ENCODE measurements around the gene CTXND1.

Gene CTXND1

GRCh38 chr15:80259942-80260510 is 8.0 kb upstream of the CTXND1 start:
- no peak for DNase-seq (ENCODE audit: low read depth)

- DNase-seq (ENCODE audit: low read depth), result no peak
These were observed 439 bp downstream of the CTXND1 start for GRCh38 chr15:80251428-80252120.

- no peak for DNase-seq (ENCODE audit: low read depth)
These were observed 1.2 kb downstream of the CTXND1 start for GRCh38 chr15:80250614-80251427.

- DNase-seq (ENCODE audit: low read depth), result no peak
These were observed 2.0 kb downstream of the CTXND1 start for GRCh38 chr15:80249973-80250372.

- no peak for DNase-seq (ENCODE audit: low read depth)
These were observed 4.7 kb downstream of the CTXND1 start for GRCh38 chr15:80247320-80247719.

GRCh38 chr15:80246425-80246894 is 5.6 kb downstream of the CTXND1 start:
- DNase-seq (ENCODE audit: low read depth), result no peak

GRCh38 chr15:80242802-80243201 is 9.2 kb downstream of the CTXND1 start:
- DNase-seq (ENCODE audit: low read depth), result no peak

GRCh38 chr15:80242132-80242769 is 9.8 kb downstream of the CTXND1 start:
- DNase-seq (ENCODE audit: low read depth), result no peak

GRCh38 chr15:80241508-80241907 is 10.5 kb downstream of the CTXND1 start:
- no peak for DNase-seq (ENCODE audit: low read depth)

GRCh38 chr15:80240276-80240675 is 11.7 kb downstream of the CTXND1 start:
- no peak for DNase-seq (ENCODE audit: low read depth)

GRCh38 chr15:80234883-80235282 is 17.1 kb downstream of the CTXND1 start:
- no peak for DNase-seq (ENCODE audit: low read depth)

- DNase-seq (ENCODE audit: low read depth), result no peak
These were observed 18.4 kb downstream of the CTXND1 start for GRCh38 chr15:80233581-80233980.

- DNase-seq (ENCODE audit: low read depth), result no peak
These were observed 20.6 kb downstream of the CTXND1 start for GRCh38 chr15:80231371-80231770.

GRCh38 chr15:80228959-80229610 is 22.9 kb downstream of the CTXND1 start:
- no peak for DNase-seq (ENCODE audit: low read depth)

- no peak for DNase-seq (ENCODE audit: low read depth)
These were observed 32.1 kb downstream of the CTXND1 start for GRCh38 chr15:80219955-80220354.

GRCh38 chr15:80217327-80217900 is 34.6 kb downstream of the CTXND1 start:
- no peak for DNase-seq (ENCODE audit: low read depth)

GRCh38 chr15:80216911-80217310 is 35.1 kb downstream of the CTXND1 start:
- DNase-seq (ENCODE audit: low read depth), result no peak

- no peak for DNase-seq (ENCODE audit: low read depth)
These were observed 35.9 kb downstream of the CTXND1 start for GRCh38 chr15:80216141-80216540.

GRCh38 chr15:80214910-80215309 is 37.1 kb downstream of the CTXND1 start:
- no peak for DNase-seq (ENCODE audit: low read depth)

- no peak for DNase-seq (ENCODE audit: low read depth)
These were observed 40.0 kb downstream of the CTXND1 start for GRCh38 chr15:80211976-80212375.

All from activated T-helper 9 cell treated with anti-CD3 and anti-CD28 coated beads, Interleukin-2, amount 50 U/mL, for 16 hours (primary cell).